DND-41 (cell line): ENCODE results near the gene PGGT1B.

Experiments
- ATAC-seq: fragments of 200-7000 bp; cut with Tn5 transposase; 3 replicates; pipeline ENCODE4 v1.9.1; 2021; ENCODE audit warnings: low read depth; ENCODE audit not compliant: insufficient read depth
- DNase-seq: peaks from one replicate; pipeline ENCODE4 v3.0.0-alpha.2; 2020
- H2AFZ ChIP-seq: 2 replicates; pipeline ENCODE4 v1.6.0; 2012; ENCODE audit warnings: low read depth, low read length
- H3K27ac ChIP-seq: 2 replicates; pipeline ENCODE4 v1.5.1; 2012; ENCODE audit warnings: low read length, inconsistent platforms
- H3K27me3 ChIP-seq: fragments of 200-600 bp; sonication (generic); 2 replicates; pipeline ENCODE4 v1.6.0; 2012; ENCODE audit warnings: low read length, mild to moderate bottlenecking, inconsistent platforms; ENCODE audit not compliant: insufficient read depth, poor library complexity
- H3K36me3 ChIP-seq: 2 replicates; pipeline ENCODE4 v1.5.1; 2012; ENCODE audit warnings: low read length, inconsistent platforms; ENCODE audit not compliant: insufficient read depth
- H3K4me1 ChIP-seq: 2 replicates; pipeline ENCODE4 v1.5.1; 2012; ENCODE audit warnings: mild to moderate bottlenecking, low read length; ENCODE audit not compliant: insufficient read depth
- H3K4me2 ChIP-seq: 2 replicates; pipeline ENCODE4 v1.6.0; 2012; ENCODE audit warnings: mild to moderate bottlenecking, moderate library complexity, low read length, inconsistent platforms; ENCODE audit not compliant: insufficient read depth
- H3K4me3 ChIP-seq, 2 experiments: fragments of 200-600 bp in 1 of 2; shearing (Covaris generic) in 1 of 2; 2 replicates each; pipeline ENCODE4 v1.5.1; 2012 to 2016; ENCODE audit warnings: inconsistent platforms in 2 of 2, low read length in 2 of 2, mild to moderate bottlenecking in 2 of 2, low read depth in 1 of 2, moderate library complexity in 1 of 2
- H3K79me2 ChIP-seq: 2 replicates; pipeline ENCODE4 v1.6.0; 2012; ENCODE audit warnings: low read length, inconsistent platforms; ENCODE audit not compliant: insufficient read depth
- H3K9ac ChIP-seq: 2 replicates; pipeline ENCODE4 v1.6.0; 2012; ENCODE audit warnings: low read depth, mild to moderate bottlenecking, inconsistent platforms, low read length, moderate library complexity
- H3K9me3 ChIP-seq: 2 replicates; pipeline ENCODE4 v1.5.1; 2012; ENCODE audit warnings: low read length, moderate library complexity, mild to moderate bottlenecking, inconsistent platforms; ENCODE audit not compliant: insufficient read depth, severe bottlenecking
- H4K20me1 ChIP-seq: 2 replicates; pipeline ENCODE4 v1.6.0; 2012; ENCODE audit warnings: low read length; ENCODE audit not compliant: insufficient read depth
- CTCF ChIP-seq: IDR thresholded peaks from 2 replicates; pipeline ENCODE4 v1.5.1; 2012; ENCODE audit warnings: borderline replicate concordance, low read length, moderate library complexity, mild to moderate bottlenecking; ENCODE audit not compliant: poor library complexity, severe bottlenecking; ENCODE audit errors: extremely low read depth
- EZH2 ChIP-seq: IDR thresholded peaks from 3 replicates; pipeline ENCODE4 v1.6.1; 2012; ENCODE audit warnings: borderline replicate concordance, low read depth, mild to moderate bottlenecking, moderate library complexity, low read length, inconsistent platforms; ENCODE audit not compliant: severe bottlenecking

The PGGT1B gene

GRCh38 chr5:115194676-115195075 lies 68.0 kb downstream of the PGGT1B start:
- DNase-seq = no peak
- TF ChIP-seq EZH2 (no peak), CTCF (no peak)
- no peaks in the 10 kb centered on the region for H3K4me1 ChIP-seq

GRCh38 chr5:115193295-115193694 lies 69.4 kb downstream of the PGGT1B start:
- no peak for ATAC-seq
- Histone ChIP-seq H3K4me3 (no peak overlapping the region), H3K4me1 (no peaks in the 10 kb centered on the region)

More at GRCh38 chr5:115194676-115195075, 68.0 kb downstream of the PGGT1B start:
- H3K36me3 ChIP-seq = no peaks in the 10 kb centered on the region
- no peaks in the 10 kb centered on the region for H4K20me1 ChIP-seq
- H3K27ac ChIP-seq = no peak overlapping the region
- H3K79me2 ChIP-seq = no peaks in the 10 kb centered on the region
- no peak overlapping the region for H3K9ac ChIP-seq
- H3K4me3 ChIP-seq = no peak overlapping the region
- H3K4me2 ChIP-seq = no peak overlapping the region
- H2AFZ ChIP-seq = no peak overlapping the region
- no peaks in the 10 kb centered on the region for H3K9me3 ChIP-seq
- H3K27me3 ChIP-seq = no peaks in the 10 kb centered on the region
- no peak for ATAC-seq

GRCh38 chr5:115192098-115192497 lies 70.6 kb downstream of the PGGT1B start:
- Histone ChIP-seq H2AFZ (no peak overlapping the region), H3K9me3 (no peaks in the 10 kb centered on the region), H3K9ac (no peak overlapping the region), H3K27me3 (no peaks in the 10 kb centered on the region), H3K79me2 (no peaks in the 10 kb centered on the region), H3K27ac (no peak overlapping the region), H3K4me3 (no peak overlapping the region), H4K20me1 (no peaks in the 10 kb centered on the region), H3K4me2 (no peak overlapping the region), H3K4me1 (no peaks in the 10 kb centered on the region), H3K36me3 (no peaks in the 10 kb centered on the region)
- no peak for TF ChIP-seq EZH2
- TF ChIP-seq CTCF = no peak
- no peak for DNase-seq
- ATAC-seq = no peak

More at GRCh38 chr5:115193295-115193694, 69.4 kb downstream of the PGGT1B start:
- TF ChIP-seq EZH2 (no peak), CTCF (no peak)
- Histone ChIP-seq H3K27ac (no peak overlapping the region), H3K9me3 (no peaks in the 10 kb centered on the region), H4K20me1 (no peaks in the 10 kb centered on the region), H2AFZ (no peak overlapping the region), H3K27me3 (no peaks in the 10 kb centered on the region), H3K79me2 (no peaks in the 10 kb centered on the region), H3K9ac (no peak overlapping the region), H3K36me3 (no peaks in the 10 kb centered on the region), H3K4me2 (no peak overlapping the region)
- no peak for DNase-seq
